GM19099 (cell line): Measurements from ENCODE around the gene EIF5.
A peak's percentile ranks its signal among the peaks of the same experiment; 100 is the strongest.

Experiments
- POLR2A ChIP-seq: IDR thresholded peaks from 3 replicates; pipeline ENCODE4 v1.6.1; 2011; ENCODE audit warnings: low read depth; ENCODE audit not compliant: insufficient read length; ENCODE audit errors: extremely low read depth

Gene EIF5

GRCh38 chr14:103341250-103342129 lies 7.5 kb downstream of the EIF5 start:
- no peak for TF ChIP-seq POLR2A

- no peak for TF ChIP-seq POLR2A
Measured at GRCh38 chr14:103343164-103343879, 9.3 kb downstream of the EIF5 start.

DNA sequence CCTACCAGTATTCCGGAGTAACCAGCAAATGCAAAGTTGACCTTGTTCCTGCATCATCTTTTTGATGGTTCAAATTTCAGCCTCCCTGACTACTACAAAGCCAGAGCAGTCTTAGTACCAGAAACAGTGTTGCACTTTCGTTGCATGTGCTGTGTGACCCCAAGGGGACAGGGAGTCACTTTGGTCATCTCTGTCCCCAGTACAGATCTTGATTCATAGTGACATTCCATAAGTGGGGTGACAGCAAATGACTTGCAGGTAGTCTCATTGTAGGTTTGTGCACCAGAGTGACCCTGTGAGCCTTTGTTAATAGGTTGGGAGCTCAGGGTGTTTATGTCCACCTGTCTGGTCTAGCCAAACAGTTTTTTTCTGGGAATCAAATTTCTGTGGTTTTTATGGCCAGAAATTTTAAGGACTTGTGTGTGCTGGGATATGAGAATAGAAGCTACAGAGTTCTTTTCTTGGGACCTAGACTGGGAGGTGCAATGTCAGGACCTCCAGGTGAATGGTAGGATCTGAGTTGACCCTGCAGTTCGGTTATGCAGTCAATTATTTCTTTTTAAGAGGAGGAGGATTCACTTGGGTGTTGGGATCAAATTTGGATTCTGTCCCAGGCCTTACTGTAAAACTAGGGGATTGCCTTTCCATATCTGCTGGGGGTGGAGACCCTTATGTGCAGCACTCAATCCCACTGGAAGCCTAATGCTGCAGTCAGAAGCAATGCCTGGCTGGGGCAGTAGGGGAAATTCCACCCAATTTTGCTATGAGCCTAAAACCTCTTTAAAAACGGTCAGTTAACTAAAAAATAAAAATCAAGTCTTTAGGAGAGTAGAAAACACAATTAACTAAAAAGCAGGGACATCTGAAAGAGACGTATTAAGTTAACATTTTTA lies 10.1 kb downstream of the EIF5 start:
- TF ChIP-seq POLR2A, result peak; percentile 23

GRCh38 chr14:103346286-103346685 lies 12.2 kb downstream of the EIF5 start:
- no peak for TF ChIP-seq POLR2A

DNA sequence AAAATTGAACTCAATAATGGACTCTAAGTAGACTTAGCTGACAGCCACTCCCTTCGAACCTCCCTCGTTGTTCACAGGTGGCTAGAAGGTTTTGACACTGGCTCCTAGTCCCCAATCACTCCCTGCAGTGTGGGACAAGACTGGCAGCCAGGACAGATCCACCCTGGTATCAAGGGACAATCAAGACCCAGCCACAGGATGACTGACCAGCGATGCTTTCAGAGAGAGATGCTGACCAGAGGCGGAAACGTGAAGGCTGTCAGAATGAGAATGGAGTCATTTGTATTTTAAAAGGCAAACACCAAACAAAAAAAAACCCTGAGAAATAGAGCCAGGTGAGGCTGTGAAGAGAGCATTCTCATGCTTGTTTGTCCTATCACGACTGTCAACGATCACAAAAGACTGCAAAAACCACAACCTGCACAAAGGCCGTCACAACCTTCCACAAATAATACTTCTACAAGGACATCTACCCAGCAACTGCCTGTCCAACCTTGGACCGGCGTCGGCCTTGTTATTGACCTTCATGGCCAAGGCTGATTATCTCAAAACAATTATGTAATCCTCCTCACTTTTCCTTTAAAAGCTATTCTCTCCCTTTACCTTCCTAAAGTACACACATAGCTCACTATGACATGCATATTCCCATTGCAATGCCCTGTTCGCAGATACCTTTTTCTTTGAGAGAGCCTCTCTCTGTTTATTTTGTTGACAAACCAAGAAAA lies 13.2 kb downstream of the EIF5 start:
- no peak for TF ChIP-seq POLR2A

GRCh38 chr14:103348154-103348553 lies 14.1 kb downstream of the EIF5 start:
- no peak for TF ChIP-seq POLR2A

DNA sequence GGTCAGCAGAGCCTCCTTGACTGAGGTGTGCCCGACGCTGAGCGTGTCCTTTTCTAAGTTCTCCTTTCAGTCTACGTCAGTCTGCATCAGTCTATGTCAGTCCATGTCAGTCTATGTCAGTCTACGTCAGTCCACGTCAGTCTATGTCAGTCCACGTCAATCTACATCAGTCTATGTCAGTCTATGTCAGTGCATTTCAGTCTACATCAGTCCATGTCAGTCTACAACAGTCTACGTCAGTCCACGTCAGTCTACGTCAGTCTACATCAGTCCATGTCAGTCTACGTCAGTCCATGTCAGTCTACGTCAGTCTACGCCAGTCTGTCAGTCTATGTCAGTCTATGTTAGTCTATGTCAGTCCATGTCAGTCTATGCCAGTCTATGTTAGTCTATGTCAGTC lies 15.9 kb downstream of the EIF5 start:
- no peak for TF ChIP-seq POLR2A

DNA sequence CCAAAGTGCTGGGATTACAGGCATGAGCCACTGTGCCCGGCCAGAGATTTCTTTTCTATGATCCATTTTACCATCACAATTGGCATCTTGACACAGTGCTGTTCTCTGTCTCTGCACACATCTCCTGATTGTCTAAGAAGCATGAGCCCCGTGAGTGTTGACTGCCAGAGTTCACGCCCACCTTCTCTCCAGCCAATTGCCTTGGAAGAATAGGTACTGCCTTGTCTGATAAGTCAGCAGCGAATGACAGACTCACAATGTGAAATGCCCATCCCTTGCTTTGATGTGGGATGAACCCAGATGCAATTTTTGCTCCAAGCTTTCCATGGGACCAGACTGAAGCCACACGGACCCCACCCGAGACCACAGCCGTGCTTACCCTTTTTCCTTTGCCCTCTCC lies 19.3 kb downstream of the EIF5 start:
- no peak for TF ChIP-seq POLR2A

DNA sequence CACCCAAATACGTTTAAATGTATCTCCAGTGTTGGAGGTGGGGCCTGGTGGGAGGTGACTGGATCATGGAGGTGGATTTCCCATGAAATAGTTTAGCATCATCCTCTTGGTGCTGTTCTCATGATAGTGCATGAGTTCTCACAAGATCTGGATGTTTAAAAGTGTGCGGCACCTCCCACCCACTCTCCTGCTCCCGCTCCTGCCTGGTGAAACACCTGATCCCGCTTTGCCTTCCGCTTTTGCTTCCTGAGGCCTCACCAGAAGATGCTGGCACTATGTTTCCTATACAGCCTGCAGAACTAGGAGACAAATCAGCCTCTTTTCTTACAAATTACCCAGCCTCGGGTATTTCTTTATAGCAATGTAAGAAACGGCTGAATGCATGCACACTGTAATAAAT lies 20.1 kb downstream of the EIF5 start:
- TF ChIP-seq POLR2A, result no peak

DNA sequence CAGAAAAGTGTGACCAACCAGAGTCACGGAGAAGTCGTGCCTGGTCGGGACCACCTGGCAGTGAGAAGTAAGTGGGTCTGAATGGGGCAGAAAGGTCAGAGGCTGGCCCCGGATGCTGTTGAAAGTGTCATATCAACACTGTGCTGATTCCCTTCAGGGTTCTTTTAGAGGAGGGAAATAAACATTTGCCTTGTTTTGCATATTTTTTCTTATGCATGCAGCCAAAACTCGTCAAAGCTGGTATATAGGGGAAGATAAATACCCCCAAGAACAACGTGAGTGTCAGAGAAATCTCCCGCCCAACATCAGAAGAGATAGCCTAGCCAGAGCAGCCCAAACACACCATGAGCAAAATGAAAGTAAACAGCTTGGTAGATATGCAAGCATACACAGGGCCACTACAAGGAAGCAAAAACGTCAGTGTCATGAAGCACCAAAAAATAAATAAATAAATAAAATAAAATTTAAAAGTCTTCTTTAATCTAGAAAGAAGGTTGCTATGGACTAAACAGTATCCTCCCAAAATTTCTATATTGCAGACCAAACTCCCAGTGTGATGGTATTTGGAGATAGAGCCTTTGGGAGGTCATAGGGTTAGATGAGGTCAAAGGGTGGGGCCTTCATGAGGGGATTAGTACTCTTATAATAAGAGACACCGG lies 22.1 kb downstream of the EIF5 start:
- TF ChIP-seq POLR2A, result no peak

GRCh38 chr14:103360548-103360947 lies 26.5 kb downstream of the EIF5 start:
- TF ChIP-seq POLR2A, result no peak

DNA sequence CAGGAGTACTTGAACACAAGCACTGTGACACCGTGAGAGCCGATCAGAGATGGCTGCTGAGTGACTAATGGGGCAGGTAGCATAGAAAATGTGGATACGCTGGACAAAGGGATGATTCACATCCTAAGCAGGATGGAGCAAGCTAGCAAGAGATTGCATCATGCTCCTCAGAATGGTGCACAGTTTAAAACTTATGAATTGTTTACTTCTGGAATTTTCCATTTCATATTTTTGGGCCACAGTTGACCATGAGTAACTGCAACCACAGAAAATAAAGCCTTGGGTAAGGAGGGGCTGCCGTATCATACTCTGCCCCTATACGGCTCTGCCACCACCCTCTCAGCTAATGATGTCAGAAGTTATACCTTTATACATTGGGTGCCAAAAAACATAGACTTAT lies 27.8 kb downstream of the EIF5 start:
- TF ChIP-seq POLR2A, result no peak

- no peak for TF ChIP-seq POLR2A
Measured at GRCh38 chr14:103362780-103363179, 28.7 kb downstream of the EIF5 start.

GRCh38 chr14:103366741-103367140 lies 32.7 kb downstream of the EIF5 start:
- TF ChIP-seq POLR2A, result no peak
